CD4-positive, alpha-beta T cell treated with Interleukin-15 for 1 hour (primary cell): Measurements from ENCODE around the gene MFSD1.

Experiments
- DNase-seq: peaks from one replicate; pipeline ENCODE4 v3.0.0-alpha.2; 2020

MFSD1 gene, protein sequence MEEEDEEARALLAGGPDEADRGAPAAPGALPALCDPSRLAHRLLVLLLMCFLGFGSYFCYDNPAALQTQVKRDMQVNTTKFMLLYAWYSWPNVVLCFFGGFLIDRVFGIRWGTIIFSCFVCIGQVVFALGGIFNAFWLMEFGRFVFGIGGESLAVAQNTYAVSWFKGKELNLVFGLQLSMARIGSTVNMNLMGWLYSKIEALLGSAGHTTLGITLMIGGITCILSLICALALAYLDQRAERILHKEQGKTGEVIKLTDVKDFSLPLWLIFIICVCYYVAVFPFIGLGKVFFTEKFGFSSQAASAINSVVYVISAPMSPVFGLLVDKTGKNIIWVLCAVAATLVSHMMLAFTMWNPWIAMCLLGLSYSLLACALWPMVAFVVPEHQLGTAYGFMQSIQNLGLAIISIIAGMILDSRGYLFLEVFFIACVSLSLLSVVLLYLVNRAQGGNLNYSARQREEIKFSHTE

GRCh38 chr3:158801696-158802408 is at the start of gene MFSD1:
Gene MFSD1, plus strand, starts transcription at chr3:158802054. Its CDS starts 99 bp downstream, at chr3:158802153.
- DNase-seq: peak; percentile 91

DNA sequence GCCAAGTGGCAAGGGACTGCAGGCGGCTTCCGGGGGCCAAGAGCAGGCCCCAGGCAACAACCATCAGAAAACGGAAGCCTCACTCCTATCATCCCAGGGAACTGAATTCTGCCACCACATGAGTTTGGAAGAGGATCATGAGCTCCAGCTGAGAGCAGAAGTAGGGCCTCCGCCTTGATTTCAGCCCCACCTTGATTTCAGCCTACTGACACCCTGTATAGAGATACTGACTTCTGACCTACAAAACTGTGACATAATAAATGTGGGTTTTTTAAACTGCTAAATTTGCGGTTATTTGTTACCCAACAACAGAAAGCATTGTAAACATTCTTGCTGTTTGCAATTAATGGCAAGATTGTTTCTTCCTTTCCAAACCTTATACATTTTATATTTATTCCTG is 48.0 kb upstream of the MFSD1 start:
- DNase-seq: no peak

GRCh38 chr3:158755421-158755820 is 46.4 kb upstream of the MFSD1 start:
- DNase-seq: no peak

DNA sequence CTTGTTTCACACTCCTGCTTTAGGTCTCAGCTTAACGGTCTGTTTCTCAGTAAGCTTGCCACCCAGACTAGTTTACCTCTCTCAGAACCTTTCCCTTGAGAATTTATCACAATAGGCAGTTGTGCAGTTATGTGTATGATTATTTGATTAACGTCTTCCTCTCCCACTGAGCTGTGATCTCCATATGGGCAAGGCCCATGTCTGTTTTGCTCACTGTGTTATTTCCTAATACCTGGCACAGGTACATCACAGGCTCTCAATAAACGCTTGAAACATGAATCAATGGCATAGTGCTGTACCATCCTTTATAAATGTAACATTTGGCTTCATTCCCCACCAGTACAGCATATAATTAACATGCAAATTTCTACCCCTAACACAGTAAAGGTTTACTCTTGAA is 40.5 kb upstream of the MFSD1 start:
- no peak for DNase-seq

DNA sequence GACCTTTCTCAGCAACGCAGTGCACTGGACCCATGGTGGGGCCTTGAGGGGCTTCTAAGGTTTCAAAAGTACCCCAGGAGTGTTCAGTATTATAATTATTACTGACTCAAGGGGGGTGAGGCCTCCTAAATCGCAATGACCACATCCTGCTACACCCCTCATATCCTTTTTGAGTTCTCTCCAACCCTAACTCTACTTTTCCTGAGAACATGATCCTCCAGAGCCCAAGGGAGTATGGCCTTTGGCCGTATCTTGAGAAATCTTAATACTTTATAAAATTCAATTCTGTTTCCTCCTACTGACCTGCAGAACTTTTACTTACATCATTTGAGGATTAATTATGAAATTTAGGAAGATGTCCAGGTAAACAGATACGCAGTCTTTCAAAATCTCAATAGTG is 39.2 kb upstream of the MFSD1 start:
- no peak for DNase-seq

GRCh38 chr3:158763421-158763820 is 38.4 kb upstream of the MFSD1 start:
- DNase-seq: no peak

DNA sequence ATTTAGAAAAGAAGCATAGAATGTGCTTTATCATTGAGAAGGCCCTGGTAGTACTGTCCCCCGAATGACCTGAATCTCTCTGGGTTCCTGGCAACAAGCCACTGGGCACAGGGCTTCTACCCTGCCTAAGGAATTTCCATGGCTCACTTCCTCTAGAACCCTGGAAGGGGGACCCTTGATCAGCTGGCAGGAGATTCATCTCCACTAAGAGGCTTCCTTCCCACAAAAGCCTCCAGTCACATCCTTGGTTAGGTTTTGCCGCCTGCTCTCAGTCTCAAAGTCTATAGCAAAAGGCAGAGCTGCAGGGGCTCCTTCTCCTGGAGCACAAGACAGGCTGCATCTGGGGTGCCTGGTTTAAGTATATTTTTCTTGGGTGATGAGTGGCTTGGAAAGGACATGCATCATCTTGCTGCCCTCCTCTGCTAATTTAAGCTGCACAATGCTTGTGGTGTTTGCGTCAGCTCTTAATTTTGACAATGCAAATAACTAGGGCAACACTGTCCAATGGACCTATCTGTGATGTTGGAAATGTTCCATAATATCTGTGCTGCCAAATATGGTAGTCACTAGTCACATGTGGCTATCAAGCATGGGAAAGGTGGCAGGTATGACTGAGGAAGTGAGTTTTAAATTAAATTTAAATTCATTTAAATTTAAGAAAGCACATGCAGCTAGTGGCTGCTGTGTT is 36.2 kb upstream of the MFSD1 start:
- no peak for DNase-seq

GRCh38 chr3:158766364-158766763 is 35.5 kb upstream of the MFSD1 start:
- DNase-seq: no peak

GRCh38 chr3:158768361-158768787 is 33.5 kb upstream of the MFSD1 start:
- no peak for DNase-seq

- DNase-seq: no peak
Observed at GRCh38 chr3:158768881-158769543, 32.8 kb upstream of the MFSD1 start.

DNA sequence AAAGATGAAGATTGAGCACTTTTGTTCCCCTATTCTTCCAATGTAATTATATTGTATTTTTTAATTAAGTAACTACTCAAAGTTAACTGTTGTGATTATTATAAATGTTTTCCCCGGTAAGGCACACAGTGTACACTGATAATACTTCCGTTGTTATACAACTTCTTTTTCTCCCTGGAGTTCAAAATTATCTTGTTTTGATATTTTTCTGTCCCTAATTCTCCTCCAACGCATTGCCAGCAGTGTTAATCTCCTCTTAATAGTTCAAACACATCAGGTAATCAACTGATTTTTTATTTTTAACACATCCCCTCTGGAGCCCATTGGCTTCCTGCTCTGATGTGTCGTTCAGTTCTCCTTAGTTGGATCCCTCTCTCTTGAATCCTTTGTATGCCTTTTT is 32.3 kb upstream of the MFSD1 start:
- no peak for DNase-seq

- no peak for DNase-seq
Observed at GRCh38 chr3:158769952-158770740, 31.7 kb upstream of the MFSD1 start.

- no peak for DNase-seq
Observed at GRCh38 chr3:158770741-158771350, 31.0 kb upstream of the MFSD1 start.

- DNase-seq: no peak
Observed at GRCh38 chr3:158771577-158771976, 30.3 kb upstream of the MFSD1 start.

DNA sequence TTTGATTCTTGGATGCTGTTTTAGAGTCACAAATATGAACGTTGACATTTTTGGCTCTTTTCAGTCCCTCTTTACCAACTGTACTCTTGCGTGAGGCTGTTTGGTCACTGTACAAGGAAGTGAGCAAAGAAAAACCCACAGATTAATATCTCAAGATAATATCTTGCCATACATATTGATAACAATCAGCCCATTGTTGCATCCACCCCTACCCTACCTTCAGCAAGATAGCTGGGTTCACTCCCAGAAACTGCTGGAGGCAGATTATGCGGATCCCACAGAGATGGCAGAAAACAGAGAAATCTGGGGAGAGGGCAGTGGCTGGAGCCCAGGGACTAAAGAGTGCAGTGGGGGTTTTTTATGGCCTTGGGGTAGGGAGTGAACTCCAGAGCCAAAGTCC is 29.9 kb upstream of the MFSD1 start:
- no peak for DNase-seq

- no peak for DNase-seq
Observed at GRCh38 chr3:158773166-158773565, 28.7 kb upstream of the MFSD1 start.

- DNase-seq: no peak
Observed at GRCh38 chr3:158773845-158774830, 27.7 kb upstream of the MFSD1 start.

GRCh38 chr3:158774965-158775364 is 26.9 kb upstream of the MFSD1 start:
- no peak for DNase-seq

GRCh38 chr3:158775426-158776410 is 26.1 kb upstream of the MFSD1 start:
- DNase-seq: no peak
